ENCODE measurements around the gene ABCC3.

- no peak for TF ChIP-seq EP300 (IDR thresholded peaks at IDR 0.05)
- TF ChIP-seq CTCF (IDR thresholded peaks at IDR 0.05), result no peak
Measured at GRCh38 chr17:50722746-50723145, 88.1 kb downstream of the ABCC3 start.
